GM21723 (cell line): Measurements from ENCODE around the gene PANX2.
"Not testable (repeated sequence)": the region's sequence is repeated elsewhere in the genome, so short reads cannot be mapped to it uniquely, and the experiment has no call there.

Source experiments
- ATAC-seq: cut with Tn5 transposase; IDR thresholded peaks from one replicate; pipeline ENCODE4 v1.9.1; 2021; ENCODE audit warnings: mild to moderate bottlenecking, moderate library complexity; ENCODE audit not compliant: unreplicated experiment

Gene PANX2

DNA sequence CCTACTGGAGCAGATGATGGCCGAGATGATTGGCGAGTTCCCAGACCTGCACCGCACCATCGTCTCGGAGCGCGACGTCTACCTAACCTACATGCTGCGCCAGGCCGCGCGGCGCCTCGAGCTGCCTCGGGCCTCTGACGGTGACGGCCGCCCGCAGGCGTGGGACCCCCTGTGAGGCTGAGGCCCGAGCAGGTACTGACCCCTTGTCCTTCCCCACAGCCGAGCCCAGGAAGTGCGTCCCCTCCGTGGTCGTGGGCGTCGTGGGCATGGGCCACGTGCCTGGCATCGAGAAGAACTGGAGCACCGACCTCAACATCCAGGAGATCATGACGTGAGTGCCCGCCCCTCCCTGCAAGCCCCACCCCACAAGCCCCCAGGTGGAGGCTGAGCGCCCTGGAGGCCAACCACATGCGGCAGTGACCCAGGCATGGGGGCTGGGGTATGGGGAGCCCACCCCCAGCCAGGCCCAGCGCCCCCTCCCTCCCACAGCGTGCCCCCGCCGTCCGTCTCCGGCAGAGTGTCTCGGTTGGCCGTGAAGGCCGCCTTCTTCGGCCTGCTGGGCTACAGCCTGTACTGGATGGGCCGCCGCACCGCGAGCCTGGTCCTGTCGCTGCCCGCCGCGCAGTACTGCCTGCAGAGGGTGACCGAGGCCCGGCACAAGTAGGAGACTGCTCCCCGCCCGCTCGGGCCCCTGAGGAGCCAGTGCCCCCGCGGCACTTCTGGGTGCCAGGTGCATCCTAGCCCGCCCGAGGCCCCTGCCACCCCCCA is 27.5 kb downstream of the PANX2 start:
- no peak for ATAC-seq

- ATAC-seq = no peak
These were observed 28.1 kb downstream of the PANX2 start for GRCh38 chr22:50198624-50199017.

- ATAC-seq = no peak
These were observed 28.8 kb downstream of the PANX2 start for GRCh38 chr22:50199251-50199721.

- ATAC-seq = no peak
These were observed 29.4 kb downstream of the PANX2 start for GRCh38 chr22:50199829-50200460.

- peak; percentile 65 for ATAC-seq
These were observed 30.1 kb downstream of the PANX2 start, which contains the start of gene SELENOO for GRCh38 chr22:50200461-50201190. SELENOO (plus strand) TSS chr22:50201011; CDS start chr22:50201037, 26 bp downstream.

- peak; percentile 24 for ATAC-seq
These were observed 30.9 kb downstream of the PANX2 start for GRCh38 chr22:50201191-50202129.

DNA sequence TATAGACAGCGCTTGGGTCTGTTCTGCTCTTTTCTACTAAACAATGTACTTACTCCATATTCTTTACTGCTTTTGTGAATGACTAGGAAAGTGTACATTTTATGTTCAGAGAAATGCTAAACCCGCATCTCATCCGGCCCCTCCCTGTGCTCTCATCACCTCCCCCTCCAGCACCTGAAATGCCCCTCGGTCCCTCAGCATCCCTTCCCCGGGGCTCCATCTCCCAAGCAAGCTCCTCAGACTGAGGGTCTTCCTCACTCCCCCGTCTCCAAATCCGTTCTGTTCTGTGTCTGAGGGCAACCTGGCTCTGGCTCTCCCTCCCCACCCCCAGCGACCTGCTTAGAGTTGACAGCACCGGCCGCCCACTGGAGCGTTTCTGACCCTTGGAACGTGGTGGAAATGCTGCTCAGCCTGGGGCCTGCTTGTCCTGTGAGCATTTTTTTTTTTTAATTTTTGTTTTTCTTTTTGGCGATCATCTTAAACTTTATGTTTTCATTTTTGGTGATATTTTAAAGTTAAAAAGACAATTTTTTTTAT is 31.7 kb downstream of the PANX2 start:
- no peak for ATAC-seq

DNA sequence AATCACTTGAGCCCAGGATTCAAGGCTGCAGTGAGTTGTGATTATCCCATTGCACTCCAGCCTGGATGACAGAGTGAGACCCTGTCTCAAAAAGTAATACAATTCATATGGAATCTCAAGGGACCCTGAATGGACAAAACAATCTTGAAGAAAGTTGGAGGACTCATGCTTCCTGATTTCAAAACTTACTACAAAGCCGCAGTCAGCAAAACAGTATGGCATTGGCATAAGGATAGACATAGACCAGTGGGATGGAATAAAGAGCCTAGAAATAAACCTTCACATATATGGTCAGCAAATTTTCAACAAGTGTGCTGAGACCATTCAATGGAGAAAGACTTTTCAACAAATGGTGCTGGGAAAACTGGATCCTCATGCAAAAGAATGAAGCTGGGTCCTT is 32.8 kb downstream of the PANX2 start:
- no peak for ATAC-seq

- ATAC-seq = no peak
These were observed 34.0 kb downstream of the PANX2 start for GRCh38 chr22:50204571-50204970.

- ATAC-seq = not testable (repeated sequence)
These were observed 34.5 kb downstream of the PANX2 start for GRCh38 chr22:50204998-50205397.

- ATAC-seq = no peak
These were observed 35.4 kb downstream of the PANX2 start for GRCh38 chr22:50205781-50206569.

DNA sequence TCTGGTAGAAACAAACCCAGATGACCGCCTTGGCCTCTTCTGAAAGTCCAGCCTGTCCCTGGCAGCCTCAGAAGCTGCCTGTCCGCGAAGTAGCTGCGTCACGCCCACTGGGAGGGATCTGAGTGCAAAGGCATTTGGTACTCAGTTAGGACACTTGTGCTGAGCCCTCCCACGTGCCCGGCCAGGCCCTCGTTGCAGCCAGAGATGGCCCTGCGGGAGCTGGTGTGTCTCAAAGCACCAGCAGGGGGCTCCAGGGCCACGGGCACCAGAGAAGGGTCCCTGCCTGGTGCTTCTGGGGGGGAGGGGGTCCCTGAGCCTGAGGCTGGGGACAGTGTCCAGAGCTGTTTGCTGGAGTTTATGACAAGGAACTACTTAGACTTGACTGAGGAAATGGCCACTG is 36.1 kb downstream of the PANX2 start:
- ATAC-seq = no peak

DNA sequence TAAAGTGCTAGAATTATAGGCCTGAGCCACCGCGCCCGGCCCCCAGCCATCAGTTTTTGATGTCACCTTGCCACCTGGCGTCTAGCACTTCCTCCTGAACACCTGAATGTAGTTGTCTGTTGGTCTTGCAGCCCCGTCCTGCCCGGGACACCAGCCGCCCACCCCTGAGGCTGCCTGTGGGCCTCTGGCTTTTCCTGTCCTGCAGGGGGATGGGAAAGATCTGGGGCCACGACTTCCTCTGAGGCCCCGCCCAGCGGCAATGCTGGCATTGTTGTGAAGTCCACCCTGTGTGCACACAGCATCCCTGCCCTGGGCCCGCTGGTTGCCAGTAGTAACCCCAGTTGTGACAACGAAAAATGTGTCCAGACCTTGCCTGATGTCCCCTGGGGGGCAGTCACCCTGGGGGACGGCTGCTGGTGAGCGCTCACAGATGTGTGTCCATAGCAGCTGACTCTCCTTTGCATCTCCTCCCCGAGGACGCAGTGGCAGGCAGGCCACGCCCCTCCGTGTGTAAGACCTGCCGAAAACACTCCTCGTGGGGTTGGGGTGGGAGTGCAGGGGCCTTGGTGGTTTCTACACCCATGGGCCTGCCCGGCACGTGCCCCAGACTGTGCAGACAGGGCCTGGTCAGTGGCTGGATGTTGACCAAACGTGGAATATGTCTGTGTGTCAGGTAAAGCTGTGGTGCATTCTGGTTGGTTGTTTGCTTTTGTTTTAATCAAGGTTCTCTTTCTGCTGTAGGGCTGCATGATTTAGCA is 37.0 kb downstream of the PANX2 start:
- ATAC-seq = no peak

- no peak for ATAC-seq
These were observed 38.0 kb downstream of the PANX2 start for GRCh38 chr22:50208430-50208938.

GRCh38 chr22:50208939-50209892 is 38.7 kb downstream of the PANX2 start:
- ATAC-seq = no peak

- ATAC-seq = no peak
These were observed 39.4 kb downstream of the PANX2 start for GRCh38 chr22:50209893-50210292.

- ATAC-seq = no peak
These were observed 40.0 kb downstream of the PANX2 start for GRCh38 chr22:50210378-50211139.
